Amniotic stem cell (primary cell): ENCODE measurements around the gene ELAVL2.

ENCODE experiments used
- DNase-seq: peaks from one replicate; lab custom pipeline; 2025; lab: John Stamatoyannopoulos, UW

ELAVL2 gene

DNA sequence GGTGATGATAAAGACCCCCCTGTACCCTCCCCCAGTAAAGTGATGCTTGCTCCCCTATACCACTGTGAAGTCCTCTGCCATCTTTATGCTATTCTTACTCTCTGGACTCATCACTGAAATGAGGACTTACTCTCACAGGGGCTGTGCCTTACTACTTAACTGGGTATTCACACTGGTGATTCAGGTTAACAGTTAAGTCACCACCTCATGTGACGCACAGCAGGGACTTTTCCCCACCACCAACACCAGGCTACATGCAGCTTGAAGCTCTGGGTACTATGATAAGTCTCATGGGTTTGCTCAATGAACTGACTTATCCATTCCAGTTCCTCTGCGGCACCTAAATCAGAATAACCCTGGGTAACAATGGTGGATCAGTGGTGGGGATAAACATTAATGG, 163.7 kb downstream of the ELAVL2 start:
- DNase-seq = no peak

DNA sequence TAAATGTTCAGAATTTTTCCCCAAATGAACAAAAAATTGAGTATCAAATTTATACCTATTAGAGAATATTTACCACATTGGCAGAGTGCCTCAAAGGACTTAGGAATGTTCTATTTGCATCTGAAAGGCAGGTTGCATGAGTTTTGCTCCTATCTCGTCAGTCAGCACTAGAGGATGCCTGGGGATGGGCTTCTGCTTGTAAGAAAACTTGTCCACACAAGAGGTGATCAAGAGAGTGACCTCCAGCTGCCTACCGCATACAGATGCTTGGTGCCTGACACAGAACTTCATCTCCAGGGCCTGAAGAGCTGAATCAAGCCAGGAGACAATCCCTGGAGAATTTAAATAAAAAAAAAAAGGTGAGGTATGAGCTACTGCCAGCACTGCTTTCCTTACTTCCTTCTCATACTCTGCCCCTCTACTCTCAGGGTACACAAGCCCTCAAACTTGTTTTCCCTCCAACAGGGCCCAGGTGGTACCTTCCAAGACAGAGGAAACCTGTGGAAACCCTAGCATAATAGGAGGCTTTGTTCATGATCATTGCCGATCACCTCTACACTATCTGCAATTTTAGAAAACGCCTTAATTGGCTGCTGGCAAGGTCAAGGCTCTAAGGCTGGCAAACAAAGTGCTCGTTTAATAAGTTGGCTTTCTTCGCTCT, 166.6 kb downstream of the ELAVL2 start:
- no peak for DNase-seq

DNA sequence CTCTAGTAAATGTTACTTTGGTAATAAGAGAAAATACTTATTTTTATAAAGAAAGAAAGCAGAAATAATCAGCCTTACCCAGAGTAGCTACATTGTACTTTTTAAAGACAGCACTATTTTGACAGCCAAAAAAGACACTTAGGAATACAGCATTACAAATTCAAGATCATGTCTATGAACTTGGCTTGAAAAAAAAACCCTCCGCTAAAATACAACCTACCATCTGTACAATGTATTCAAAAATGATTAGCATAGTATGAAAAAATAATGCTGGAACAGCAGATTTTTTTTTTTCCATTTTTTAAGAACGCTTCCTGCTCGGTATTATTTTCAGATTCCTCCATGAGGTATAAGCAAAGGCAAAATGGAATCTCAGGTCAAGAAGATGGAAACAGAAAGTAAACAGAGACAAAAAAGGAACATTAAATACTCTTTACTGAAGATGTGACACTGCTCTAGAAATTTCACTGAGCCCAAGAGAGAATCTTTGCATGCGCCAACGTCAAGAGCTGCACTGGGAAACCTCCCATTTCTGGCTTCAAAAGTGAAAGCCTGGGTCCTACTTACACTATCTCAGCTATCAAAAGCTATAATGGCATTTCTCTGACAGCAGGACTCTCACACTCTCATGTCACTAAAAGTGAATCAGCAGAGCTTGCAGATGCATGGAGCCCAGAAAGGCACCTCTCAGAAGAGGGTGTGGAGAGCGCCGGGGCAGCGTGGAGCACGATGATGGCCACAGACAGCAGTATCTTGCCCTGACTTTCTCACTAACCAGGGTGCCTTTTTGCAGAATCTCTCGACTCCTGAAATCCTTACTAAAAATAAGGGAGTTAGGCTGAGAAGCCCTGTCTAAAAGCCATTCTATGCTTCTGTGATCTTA, 167.4 kb downstream of the ELAVL2 start:
- no peak for DNase-seq

DNA sequence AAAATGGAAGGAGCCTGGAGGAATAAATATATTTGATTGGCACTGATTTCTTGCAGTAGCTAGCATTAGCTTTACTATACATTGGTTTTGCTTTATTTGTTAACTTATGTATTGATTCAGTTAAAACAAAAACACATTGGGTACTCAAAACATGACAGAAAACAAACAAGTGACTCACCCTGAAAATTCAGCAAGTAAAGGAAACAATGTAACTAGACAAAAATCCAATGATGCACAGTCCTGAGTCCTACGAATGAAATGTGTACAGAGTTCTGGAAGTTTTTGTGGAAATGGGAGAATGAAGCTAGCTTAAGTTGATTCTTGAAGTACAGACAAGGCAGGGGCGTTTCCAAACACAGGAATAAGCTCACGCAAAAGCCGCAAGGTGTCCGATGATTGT, 175.0 kb downstream of the ELAVL2 start:
- DNase-seq = no peak

DNA sequence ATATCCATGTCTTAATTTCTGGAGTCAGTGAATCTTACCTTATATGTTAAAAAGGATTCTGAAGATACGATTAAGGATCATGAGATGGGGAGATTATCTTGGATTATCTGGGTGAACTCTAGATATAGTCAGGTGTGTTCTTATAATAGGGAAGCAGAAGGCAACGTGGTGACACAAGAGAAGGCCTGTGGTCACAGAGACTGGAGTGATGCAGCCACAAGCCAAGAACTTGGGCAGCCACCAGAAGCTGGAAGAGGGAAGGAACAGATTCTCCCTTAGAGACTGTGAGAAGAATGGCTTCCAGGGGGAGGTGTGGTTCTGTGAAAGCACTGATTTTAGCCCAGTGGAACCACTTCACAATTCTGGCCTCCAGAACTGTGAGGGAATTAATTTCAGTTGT, 177.4 kb downstream of the ELAVL2 start:
- no peak for DNase-seq

DNA sequence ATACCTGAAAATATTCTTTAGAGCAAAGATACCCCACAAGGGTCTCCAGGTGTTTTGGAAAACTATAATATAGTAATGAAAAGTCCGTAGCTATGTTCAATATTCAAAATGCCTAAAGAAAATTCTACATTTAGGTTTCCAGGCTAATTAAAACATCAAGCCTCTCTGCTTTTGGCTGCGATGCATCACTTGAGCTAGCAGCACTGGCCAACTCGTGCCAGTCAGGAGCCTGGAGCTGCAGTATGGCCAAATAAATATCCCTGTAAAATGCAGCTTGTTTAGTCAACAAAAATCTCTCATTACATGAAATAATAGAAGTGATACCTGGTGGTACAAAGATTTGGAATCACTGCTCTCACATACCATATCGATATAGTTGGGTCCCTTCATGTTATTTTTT, 181.1 kb downstream of the ELAVL2 start:
- no peak for DNase-seq

DNA sequence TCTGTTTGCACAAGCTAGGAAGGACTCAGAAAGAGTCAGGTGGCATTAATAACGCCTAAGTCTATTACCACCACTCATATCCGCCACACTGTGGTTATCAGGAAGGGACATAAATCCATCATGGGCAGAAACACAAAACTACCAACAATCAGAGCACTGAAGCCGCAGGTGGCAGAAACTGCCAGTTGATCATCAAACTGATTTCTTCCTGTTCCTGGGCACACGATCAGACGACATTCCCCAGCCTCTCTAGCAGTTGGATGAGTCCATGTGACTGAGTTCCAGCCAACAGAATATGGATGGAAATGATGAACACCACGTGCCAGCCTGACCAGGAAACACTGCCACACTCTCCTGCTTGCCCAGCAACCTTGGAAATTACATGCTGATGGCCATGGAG, 181.7 kb downstream of the ELAVL2 start:
- no peak for DNase-seq

DNA sequence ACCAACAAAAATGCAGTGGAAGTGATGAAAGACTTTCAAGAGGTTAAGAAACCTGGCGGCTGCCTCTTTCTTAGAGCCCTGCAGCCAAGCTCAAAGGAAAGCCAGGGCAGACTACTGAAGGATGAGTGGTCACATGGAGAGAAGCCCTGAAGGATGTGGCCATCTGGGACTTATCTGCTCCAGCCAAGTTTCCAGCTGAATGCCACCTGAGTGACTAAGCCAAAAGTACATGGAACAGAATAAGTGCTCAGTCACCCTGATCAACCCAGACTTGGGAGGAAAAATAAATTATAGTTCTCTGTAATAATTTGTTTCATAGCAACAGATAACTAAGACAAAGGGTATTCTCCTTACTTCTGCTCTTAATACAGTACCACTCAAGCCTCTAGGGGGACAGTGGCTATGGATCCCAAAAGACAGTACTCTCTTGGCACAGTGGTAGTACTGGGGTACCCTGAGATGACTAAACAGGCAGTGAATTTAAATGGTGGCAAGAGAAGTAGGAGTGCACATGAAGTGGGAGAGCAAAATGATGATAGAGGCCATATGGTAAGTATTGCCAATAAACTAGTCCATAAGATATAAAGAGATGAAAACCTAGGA, 182.3 kb downstream of the ELAVL2 start:
- no peak for DNase-seq
